ENCODE results near the gene SEMA3B.

The SEMA3B gene

DNA sequence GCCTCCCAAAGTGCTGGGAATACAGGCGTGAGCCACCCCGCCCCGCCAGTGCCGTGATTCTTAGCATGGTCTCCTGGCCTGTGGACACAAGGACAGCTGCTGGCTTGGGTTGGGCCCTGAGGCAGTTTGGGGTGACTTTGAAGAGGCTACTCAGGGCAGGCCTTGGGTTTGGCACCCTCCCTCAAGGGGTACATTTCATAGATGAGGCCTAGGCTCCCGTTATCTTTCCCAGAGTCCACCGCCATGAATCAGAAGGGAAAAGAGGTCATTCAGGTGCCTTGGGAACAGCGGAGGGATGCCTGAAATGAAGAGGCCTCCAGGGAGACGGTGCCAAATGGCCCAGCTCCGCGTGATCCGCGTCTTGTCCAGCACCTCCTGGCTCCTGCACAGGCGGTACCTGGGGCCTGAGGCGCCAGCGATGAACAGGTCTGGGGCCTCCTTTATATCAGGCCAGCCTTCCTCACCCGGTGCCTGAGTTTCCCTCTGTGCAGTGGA is 23.6 kb upstream of the SEMA3B start:
- Mint-ChIP-seq H3K4me3 (peak overlapping the region; percentile 66), H3K27me3 (no peaks in the 10 kb centered on the region), H3K27ac (peak overlapping the region; percentile 97), H3K9me3 (ENCODE audit: low read depth) (no peaks in the 10 kb centered on the region), H3K36me3 (no peaks in the 10 kb centered on the region), H3K4me1 (ENCODE audit: low read depth) (peaks cover 75% of the 10 kb centered on the region)

DNA sequence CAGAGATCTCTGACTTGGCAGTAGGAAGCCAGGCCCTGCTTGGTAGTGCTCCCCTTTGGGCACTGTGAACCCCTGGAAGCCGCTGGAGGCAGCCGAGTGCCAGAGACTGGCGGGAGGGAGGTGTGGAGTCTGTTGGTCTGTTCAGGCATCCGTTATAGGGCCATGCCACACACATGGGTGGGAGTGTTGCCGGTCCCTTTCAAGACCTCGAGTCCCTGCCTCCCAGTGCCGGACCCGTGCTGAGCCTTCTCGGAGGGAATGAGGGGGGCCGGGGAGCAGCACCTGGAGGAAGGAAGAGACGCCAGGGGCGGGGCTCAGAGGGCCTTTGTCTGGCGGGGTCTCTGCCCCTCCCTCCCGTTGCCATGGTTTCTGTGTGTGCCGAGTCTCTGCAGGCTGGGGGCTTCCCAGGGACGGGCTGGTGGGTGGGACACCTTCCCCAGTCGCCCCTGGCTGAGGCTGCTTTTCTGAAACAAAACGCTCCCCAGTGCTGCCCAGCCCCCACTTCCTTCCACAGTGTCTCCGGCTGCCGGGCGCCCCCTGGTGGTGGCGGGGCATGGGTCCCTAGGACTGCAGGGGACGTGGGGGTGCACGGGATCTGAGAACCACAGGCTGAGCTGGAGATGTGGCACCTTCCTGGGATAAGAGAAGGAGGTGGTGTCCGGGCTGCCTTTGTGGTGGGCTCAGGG is 23.0 kb upstream of the SEMA3B start:
- H3K27ac Mint-ChIP-seq: peak overlapping the region; percentile 97
- no peaks in the 10 kb centered on the region for H3K36me3 Mint-ChIP-seq
- H3K4me1 Mint-ChIP-seq (ENCODE audit: low read depth): peaks cover 72% of the 10 kb centered on the region
- H3K4me3 Mint-ChIP-seq: peak overlapping the region; percentile 85
- H3K9me3 Mint-ChIP-seq (ENCODE audit: low read depth): no peaks in the 10 kb centered on the region
- no peaks in the 10 kb centered on the region for H3K27me3 Mint-ChIP-seq

DNA sequence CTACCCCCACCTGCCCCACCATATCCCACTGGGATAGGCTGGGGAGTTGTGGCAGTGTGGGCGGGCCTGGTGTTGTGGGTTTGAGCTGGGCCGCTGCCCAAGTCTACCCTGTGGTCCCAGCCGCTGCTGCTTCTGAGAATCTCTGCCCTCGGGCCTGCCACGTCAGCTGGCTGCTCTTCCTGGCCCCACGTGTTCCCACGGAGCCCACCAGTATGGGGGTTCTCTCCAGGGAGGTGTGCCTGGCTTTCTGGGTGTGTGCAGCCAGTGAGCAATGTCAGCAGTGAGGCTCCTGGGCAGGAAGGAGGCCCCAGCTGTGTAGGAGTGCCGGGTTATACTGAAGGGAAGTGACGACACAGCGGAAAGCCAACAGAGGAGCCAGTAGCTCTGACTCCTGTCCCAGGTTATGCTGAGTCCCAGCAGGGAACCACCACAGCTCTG is 22.4 kb upstream of the SEMA3B start:
- H3K27ac Mint-ChIP-seq: peak overlapping the region; percentile 97
- no peaks in the 10 kb centered on the region for H3K27me3 Mint-ChIP-seq
- H3K4me1 Mint-ChIP-seq (ENCODE audit: low read depth): peaks cover 72% of the 10 kb centered on the region
- H3K4me3 Mint-ChIP-seq: peak overlapping the region; percentile 85
- no peaks in the 10 kb centered on the region for H3K9me3 Mint-ChIP-seq (ENCODE audit: low read depth)
- H3K36me3 Mint-ChIP-seq: no peaks in the 10 kb centered on the region

DNA sequence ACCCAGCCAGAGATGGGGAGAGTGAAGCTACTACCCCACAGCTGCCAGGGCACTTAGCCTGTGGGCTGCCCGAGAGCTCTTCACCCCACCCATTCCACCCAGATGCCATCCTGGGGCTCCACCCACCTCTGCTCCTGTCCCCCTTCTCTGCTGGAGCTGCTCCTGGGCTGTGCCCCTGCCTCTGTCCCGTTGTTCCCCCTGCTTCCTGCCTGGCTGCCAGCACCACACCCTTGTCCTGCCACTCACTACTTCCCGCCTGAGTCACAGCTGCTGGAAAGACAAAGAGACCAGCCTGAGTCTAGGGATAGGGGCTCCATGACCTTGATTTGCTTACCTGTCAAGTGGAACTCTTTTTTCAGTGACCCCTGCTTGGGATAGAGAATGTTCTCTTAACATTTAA is 20.6 kb upstream of the SEMA3B start:
- Mint-ChIP-seq H3K27ac (peak overlapping the region; percentile 94), H3K36me3 (no peaks in the 10 kb centered on the region), H3K27me3 (no peaks in the 10 kb centered on the region), H3K4me3 (peak overlapping the region; percentile 56), H3K4me1 (ENCODE audit: low read depth) (peaks cover 59% of the 10 kb centered on the region), H3K9me3 (ENCODE audit: low read depth) (no peaks in the 10 kb centered on the region)

DNA sequence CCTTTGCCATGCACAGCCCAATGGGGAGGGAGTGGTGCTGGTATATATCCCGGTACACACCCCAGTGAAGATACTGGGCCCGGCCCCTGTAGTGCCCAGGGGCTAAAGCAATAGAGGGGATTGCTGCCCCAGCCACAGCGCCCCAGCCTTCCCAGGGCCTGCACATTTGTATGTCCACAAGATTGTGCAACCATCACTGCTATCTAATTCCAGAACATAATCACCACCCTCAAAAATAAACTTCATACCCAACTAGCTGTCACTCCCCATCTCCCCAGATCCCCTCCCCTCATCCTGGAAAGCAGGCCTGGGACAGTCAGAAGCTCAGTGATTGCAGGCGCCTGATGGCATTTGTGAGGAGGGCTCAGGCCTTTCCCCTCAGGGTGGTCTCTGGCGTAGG is 19.5 kb upstream of the SEMA3B start:
- Mint-ChIP-seq H3K27me3 (no peaks in the 10 kb centered on the region), H3K4me1 (ENCODE audit: low read depth) (peaks cover 53% of the 10 kb centered on the region), H3K27ac (peak overlapping the region; percentile 94), H3K36me3 (no peaks in the 10 kb centered on the region), H3K4me3 (no peak overlapping the region), H3K9me3 (ENCODE audit: low read depth) (no peaks in the 10 kb centered on the region)

DNA sequence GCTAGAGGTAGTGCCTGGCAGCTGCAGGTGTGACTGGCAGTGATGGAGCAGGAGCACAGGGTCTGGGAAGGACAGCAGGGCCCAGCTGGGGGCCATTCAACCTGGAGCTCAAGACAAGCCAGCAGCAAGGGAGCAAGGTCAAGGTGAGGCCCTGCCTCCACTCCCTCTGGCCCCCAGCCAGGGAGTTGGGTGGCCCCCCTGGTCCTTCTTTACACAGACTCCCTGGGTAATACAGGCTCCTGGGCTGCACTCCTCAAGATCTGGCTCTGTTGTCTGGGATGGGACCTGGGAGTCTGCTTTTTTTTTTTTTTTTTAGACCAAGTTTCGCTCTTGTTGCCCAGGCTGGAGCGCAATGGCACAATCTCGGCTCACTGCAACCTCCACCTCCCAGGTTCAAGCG is 18.4 kb upstream of the SEMA3B start:
- H3K27me3 Mint-ChIP-seq: no peaks in the 10 kb centered on the region
- no peak overlapping the region for H3K4me3 Mint-ChIP-seq
- no peaks in the 10 kb centered on the region for H3K36me3 Mint-ChIP-seq
- H3K4me1 Mint-ChIP-seq (ENCODE audit: low read depth): peaks cover 46% of the 10 kb centered on the region
- H3K27ac Mint-ChIP-seq: peak overlapping the region; percentile 94
- H3K9me3 Mint-ChIP-seq (ENCODE audit: low read depth): no peaks in the 10 kb centered on the region

DNA sequence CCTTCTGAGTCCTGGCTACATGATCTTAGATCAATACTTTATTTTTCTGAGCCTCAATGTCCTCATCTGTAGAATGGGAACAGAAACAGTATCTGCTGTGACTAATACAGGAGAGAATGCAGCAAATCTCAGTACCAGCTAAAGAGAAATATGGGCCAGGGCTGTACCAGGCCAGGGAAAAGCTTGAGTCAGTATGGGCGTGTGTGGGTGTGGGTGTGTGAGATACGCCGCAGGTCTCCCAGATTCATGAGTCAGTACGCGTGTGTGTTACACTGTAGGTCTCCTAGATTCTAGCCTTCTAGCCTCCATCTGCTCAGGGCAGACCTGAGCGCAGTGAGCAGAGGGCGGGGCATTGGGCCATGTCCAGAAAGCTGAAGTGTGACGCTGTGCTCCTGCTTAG is 17.7 kb upstream of the SEMA3B start:
- peak overlapping the region; percentile 81 for H3K27ac Mint-ChIP-seq
- H3K4me1 Mint-ChIP-seq (ENCODE audit: low read depth): peaks cover 41% of the 10 kb centered on the region
- H3K9me3 Mint-ChIP-seq (ENCODE audit: low read depth): no peaks in the 10 kb centered on the region
- H3K4me3 Mint-ChIP-seq: no peak overlapping the region
- no peaks in the 10 kb centered on the region for H3K27me3 Mint-ChIP-seq
- H3K36me3 Mint-ChIP-seq: no peaks in the 10 kb centered on the region

DNA sequence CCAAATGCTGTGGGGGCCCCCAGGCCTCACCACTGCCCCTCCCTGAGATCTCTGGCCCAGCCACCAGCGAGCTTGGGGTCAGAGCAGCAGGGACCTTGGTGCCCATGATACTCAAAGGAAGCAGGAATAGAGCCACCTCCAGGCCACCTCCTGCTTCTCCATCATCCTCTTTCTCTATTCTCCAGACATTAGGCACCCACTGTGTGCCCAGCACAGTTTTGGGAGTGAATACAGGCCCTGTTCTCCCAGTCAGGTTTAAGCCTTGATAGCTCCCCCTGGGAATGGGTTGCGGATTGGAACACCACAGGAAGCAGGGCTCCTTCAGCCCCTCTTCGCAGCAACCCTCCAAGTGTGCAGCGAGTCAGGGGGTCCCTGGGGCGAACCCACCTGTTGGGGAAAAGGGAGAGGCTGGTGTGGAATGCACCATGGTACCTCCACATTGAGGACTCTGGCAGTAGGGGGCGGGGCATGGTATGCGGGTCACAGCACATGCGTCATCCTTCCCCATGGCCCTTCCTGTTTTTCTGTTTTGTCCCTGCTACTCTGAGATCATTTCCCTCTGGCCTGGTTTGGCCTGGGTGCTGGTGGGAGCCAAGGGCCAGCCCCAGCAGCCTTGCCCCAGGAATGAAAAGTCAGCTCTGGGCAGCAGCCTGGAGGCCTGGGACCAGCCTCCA is 14.2 kb upstream of the SEMA3B start:
- H3K27ac Mint-ChIP-seq: no peak overlapping the region
- peaks cover 23% of the 10 kb centered on the region for H3K4me1 Mint-ChIP-seq (ENCODE audit: low read depth)
- H3K36me3 Mint-ChIP-seq: peaks cover 4% of the 10 kb centered on the region
- no peak overlapping the region for H3K4me3 Mint-ChIP-seq
- H3K27me3 Mint-ChIP-seq: no peaks in the 10 kb centered on the region
- H3K9me3 Mint-ChIP-seq (ENCODE audit: low read depth): no peaks in the 10 kb centered on the region

DNA sequence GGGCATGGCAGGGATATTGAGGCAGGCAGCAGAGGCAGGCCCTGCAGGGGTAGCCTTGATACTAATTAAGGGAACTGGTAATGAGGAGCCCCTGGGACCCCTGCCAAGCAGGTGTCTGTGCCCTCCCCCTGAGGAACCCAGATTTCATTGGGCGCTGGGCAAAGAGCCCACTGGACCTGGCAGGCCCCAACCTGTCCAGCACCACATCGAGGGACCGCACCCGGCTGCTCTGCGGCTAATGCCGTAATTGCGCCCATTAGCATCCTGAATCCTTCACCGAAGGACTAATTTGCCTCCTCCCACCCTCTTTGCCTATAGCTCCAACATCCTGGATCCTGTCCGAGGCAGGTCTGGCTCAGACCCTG is 13.7 kb upstream of the SEMA3B start:
- no peaks in the 10 kb centered on the region for H3K27me3 Mint-ChIP-seq
- H3K4me3 Mint-ChIP-seq: no peak overlapping the region
- H3K4me1 Mint-ChIP-seq (ENCODE audit: low read depth): peaks cover 18% of the 10 kb centered on the region
- H3K36me3 Mint-ChIP-seq: peaks cover 4% of the 10 kb centered on the region
- no peak overlapping the region for H3K27ac Mint-ChIP-seq
- H3K9me3 Mint-ChIP-seq (ENCODE audit: low read depth): no peaks in the 10 kb centered on the region

DNA sequence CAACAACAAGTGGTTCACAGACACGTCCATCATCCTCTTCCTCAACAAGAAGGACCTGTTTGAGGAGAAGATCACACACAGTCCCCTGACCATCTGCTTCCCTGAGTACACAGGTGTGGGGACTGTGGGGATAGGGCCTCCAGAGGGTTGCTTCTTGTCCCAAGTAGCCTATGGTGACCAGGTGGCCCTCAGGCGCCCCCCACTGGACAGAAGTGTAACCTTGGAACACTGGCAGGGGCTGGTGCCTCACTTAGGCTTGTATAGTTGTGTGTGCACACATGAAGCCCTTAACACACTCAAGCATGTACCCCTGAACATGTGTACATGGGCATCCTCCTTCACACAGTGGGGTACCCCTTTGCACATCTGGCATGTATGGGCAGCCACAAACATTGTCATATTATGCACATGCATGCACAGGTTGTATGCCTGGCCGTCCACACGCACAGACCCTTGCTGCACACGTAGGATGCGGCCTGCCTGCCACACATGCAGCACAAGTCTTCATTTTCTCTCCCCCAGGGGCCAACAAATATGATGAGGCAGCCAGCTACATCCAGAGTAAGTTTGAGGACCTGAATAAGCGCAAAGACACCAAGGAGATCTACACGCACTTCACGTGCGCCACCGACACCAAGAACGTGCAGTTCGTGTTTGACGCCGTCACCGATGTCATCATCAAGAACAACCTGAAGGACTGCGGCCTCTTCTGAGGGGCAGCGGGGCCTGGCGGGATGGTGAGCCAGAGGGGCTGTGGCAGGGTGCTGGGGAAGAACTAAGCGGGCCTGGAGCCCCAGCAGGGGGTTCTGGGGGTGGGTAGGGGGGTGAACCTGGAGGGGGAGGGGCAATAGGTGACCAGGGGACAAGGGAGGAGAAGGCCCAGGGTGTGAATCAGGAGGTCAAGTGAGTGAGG is 11.7 kb upstream of the SEMA3B start:
- Mint-ChIP-seq H3K36me3 (peaks cover 4% of the 10 kb centered on the region), H3K4me3 (no peak overlapping the region), H3K9me3 (ENCODE audit: low read depth) (no peaks in the 10 kb centered on the region), H3K27me3 (no peaks in the 10 kb centered on the region), H3K27ac (peak overlapping the region; percentile 28), H3K4me1 (ENCODE audit: low read depth) (peaks cover 7% of the 10 kb centered on the region)

DNA sequence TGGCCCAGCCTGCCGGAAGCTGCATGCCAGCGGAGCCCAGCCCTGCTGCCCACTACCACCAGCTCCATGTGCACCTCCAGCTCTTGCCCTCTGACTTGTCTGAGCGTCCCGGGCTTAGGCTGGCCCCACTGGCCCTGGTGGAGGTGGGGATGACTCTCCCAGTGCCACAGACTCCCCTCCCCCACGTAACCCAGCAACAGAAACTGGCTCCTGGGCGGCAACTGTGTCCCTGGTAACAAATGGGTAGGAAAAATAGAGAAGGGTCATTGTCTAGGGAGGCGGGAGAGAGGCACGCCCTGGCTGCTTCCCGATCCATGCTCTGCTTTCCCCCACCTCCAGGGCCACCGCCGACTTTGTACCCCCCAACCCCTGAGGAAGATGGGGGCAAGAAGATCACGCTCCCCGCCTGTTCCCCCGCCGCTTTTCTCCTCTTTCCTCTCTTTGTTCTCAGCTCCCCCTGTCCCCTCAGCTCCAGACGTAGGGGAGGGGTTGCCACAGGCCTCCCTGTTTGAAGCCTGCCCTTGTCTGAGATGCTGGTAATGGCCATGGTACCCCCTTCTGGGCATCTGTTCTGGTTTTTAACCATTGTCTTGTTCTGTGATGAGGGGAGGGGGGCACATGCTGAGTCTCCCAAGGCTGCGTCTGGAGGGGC is 10.8 kb upstream of the SEMA3B start:
- Mint-ChIP-seq H3K27ac (no peak overlapping the region), H3K9me3 (ENCODE audit: low read depth) (no peaks in the 10 kb centered on the region), H3K4me3 (no peak overlapping the region), H3K36me3 (peaks cover 4% of the 10 kb centered on the region), H3K27me3 (no peaks in the 10 kb centered on the region), H3K4me1 (ENCODE audit: low read depth) (peaks cover 7% of the 10 kb centered on the region)

DNA sequence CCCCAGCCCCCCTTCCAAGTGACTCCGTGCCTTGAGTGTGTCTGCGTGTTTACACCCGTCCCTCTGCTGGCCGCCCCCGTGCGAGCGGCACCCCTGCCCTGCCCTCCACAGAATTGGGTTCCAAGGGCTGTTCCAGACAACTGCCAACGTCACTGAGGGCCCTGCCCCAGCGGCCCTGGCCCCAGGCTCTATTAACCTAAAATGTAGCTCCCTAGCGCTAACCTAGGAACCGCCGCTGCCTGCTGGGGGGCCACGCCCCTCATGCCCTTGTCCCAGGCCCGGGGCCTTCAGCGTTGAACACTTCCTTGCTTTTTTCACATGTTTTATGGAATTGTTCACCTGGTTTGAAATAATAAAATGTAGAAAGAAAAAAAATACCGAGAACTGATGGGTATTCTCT is 10.0 kb upstream of the SEMA3B start:
- Mint-ChIP-seq H3K4me1 (ENCODE audit: low read depth) (peaks cover 4% of the 10 kb centered on the region), H3K36me3 (peaks cover 4% of the 10 kb centered on the region), H3K27me3 (no peaks in the 10 kb centered on the region), H3K27ac (no peak overlapping the region), H3K4me3 (no peak overlapping the region), H3K9me3 (ENCODE audit: low read depth) (no peaks in the 10 kb centered on the region)

DNA sequence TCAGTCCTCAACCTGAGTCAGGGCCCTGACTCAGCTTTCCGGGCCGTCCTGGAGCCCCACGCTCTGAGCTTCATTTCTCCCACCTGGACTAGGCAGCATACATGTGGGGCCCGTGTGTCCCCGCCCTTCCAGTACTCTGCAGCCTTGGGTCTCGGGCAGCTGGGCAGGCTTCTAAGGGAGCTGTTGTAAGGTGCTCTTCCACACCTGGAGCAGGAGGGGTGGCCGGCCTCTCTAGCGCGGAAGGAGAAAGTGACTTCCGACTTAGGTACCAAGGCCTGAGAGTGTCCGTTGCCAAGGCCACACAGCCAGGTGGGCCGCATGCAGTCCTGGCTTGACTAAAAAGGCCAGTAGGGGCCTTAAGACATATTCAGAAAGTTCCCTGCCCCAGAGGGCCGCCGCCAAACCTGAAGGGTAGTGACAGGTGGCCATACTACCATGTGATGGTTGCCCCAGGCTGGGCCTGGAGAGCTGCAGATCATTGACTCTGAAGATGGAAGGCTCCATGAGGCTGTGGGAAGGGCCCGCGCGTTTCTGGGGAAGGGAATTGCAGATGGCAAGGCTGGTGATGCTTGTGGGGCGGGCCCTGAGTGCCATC is 9.4 kb upstream of the SEMA3B start:
- Mint-ChIP-seq H3K27ac (peak overlapping the region; percentile 68), H3K27me3 (no peaks in the 10 kb centered on the region), H3K36me3 (peaks cover 4% of the 10 kb centered on the region), H3K4me3 (peak overlapping the region; percentile 70), H3K4me1 (ENCODE audit: low read depth) (peaks cover 4% of the 10 kb centered on the region), H3K9me3 (ENCODE audit: low read depth) (no peaks in the 10 kb centered on the region)
